Astrocyte of the spinal cord (primary cell): Measurements from ENCODE around the gene TRPC4AP.
"Not testable (repeated sequence)": the region's sequence is repeated elsewhere in the genome, so short reads cannot be mapped to it uniquely, and the experiment has no call there.

ENCODE experiments used
- DNase-seq: peaks from one replicate; pipeline ENCODE4 v3.0.0; 2011; ENCODE audit warnings: low read depth, low spot score
- H3K4me3 ChIP-seq: 2 replicates; pipeline ENCODE4 v1.5.1; 2011; ENCODE audit warnings: low read depth, mild to moderate bottlenecking, low read length, moderate library complexity
- in situ Hi-C: cut with HindIII; loops from 2 replicates; pipeline ENCODE4 v1.10.0; 2017; ENCODE audit warnings: low sequenced_read_pairs
- TF ChIP-seq, protein P1 (sequence below): IDR thresholded peaks from 2 replicates; pipeline ENCODE4 v1.5.1; 2012; ENCODE audit warnings: low read depth, mild to moderate bottlenecking, low read length, inconsistent platforms

Gene TRPC4AP

GRCh38 chr20:35079472-35080347 is 12.9 kb downstream of the TRPC4AP start:
- in situ Hi-C loops: no loop called here
- H3K4me3 ChIP-seq: no peak overlapping the region
- no peak for DNase-seq
- TF ChIP-seq, protein P1, sequence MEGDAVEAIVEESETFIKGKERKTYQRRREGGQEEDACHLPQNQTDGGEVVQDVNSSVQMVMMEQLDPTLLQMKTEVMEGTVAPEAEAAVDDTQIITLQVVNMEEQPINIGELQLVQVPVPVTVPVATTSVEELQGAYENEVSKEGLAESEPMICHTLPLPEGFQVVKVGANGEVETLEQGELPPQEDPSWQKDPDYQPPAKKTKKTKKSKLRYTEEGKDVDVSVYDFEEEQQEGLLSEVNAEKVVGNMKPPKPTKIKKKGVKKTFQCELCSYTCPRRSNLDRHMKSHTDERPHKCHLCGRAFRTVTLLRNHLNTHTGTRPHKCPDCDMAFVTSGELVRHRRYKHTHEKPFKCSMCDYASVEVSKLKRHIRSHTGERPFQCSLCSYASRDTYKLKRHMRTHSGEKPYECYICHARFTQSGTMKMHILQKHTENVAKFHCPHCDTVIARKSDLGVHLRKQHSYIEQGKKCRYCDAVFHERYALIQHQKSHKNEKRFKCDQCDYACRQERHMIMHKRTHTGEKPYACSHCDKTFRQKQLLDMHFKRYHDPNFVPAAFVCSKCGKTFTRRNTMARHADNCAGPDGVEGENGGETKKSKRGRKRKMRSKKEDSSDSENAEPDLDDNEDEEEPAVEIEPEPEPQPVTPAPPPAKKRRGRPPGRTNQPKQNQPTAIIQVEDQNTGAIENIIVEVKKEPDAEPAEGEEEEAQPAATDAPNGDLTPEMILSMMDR: no peak

DNA sequence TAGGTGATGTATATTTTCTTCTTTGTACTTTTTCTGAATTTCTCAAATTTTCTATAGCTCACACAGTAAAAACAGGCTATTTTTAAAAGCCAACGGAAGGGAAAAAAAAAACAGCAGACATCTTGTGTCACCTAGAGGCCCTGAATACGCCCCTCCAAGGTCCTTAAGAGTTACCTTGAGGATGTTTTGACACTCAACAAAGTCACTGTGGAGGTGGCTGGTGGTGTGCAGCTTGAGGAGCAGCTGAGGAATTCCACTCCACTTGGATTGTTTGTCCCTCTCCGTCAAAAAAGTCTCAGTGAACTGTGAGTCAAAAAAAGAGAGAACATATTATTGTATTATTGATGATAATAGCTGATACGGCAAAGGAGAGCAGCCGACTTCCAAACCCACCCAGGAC is 14.7 kb downstream of the TRPC4AP start:
- TF ChIP-seq, protein P1: no peak
- in situ Hi-C loops: no loop called here
- DNase-seq: no peak
- no peak overlapping the region for H3K4me3 ChIP-seq

GRCh38 chr20:35077341-35077740 is 15.3 kb downstream of the TRPC4AP start:
- no peak overlapping the region for H3K4me3 ChIP-seq
- no peak for DNase-seq
- TF ChIP-seq, protein P1: no peak
- in situ Hi-C loops: no loop called here

- H3K4me3 ChIP-seq, in situ Hi-C loops, DNase-seq: not testable (repeated sequence)
These were observed 21.0 kb downstream of the TRPC4AP start for GRCh38 chr20:35071436-35072153.

DNA sequence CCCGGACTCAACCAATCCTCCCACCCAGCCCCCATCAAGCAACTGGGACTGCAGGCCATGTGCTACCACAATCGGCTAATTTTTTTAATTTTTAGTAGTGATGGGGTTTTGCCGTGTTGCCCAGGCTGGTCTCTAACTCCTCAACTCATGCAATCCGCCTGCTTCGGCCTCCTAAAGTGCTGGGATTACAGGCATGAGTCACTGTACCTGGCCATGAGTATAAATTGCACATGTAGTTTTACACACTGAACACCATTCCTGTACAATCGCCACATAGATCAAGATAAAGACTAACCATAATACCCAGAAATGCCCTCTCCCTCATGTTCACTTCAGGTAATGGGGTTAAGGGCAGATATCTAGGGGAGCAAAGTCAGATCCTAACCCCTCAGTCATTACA is 26.4 kb downstream of the TRPC4AP start:
- in situ Hi-C loops: no loop called here
- DNase-seq: no peak
- TF ChIP-seq, protein P1: no peak
- H3K4me3 ChIP-seq: no peak overlapping the region

- H3K4me3 ChIP-seq: no peak overlapping the region
- in situ Hi-C loops: no loop called here
- TF ChIP-seq, protein P1: no peak
- DNase-seq: no peak
These were observed 27.4 kb downstream of the TRPC4AP start for GRCh38 chr20:35065181-35065580.

- H3K4me3 ChIP-seq: no peak overlapping the region
- DNase-seq: no peak
- TF ChIP-seq, protein P1: no peak
- in situ Hi-C loops: no loop called here
These were observed 29.4 kb downstream of the TRPC4AP start for GRCh38 chr20:35063168-35063567.
